Activated naive CD4-positive, alpha-beta T cell treated with anti-CD3 and anti-CD28 coated beads, Interleukin-2, amount 50 U/mL, for 24 hours (primary cell): ENCODE measurements around the gene SGMS1.
A peak's percentile ranks its signal among the peaks of the same experiment; 100 is the strongest.
"Not testable (repeated sequence)": the region's sequence is repeated elsewhere in the genome, so short reads cannot be mapped to it uniquely, and the experiment has no call there.

Experiments
- H3K27ac Mint-ChIP-seq: one replicate; pipeline ENCODE4 v1.8.0; 2021; ENCODE audit warnings: mild to moderate bottlenecking, mixed read lengths
- H3K27me3 Mint-ChIP-seq: one replicate; pipeline ENCODE4 v1.8.0; 2021; ENCODE audit warnings: mixed read lengths
- H3K36me3 Mint-ChIP-seq: one replicate; pipeline ENCODE4 v1.8.0; 2021; ENCODE audit warnings: mixed read lengths
- H3K4me1 Mint-ChIP-seq: one replicate; pipeline ENCODE4 v1.8.0; 2021; ENCODE audit warnings: mixed read lengths
- H3K4me3 Mint-ChIP-seq: one replicate; pipeline ENCODE4 v1.8.0; 2021; ENCODE audit warnings: mild to moderate bottlenecking, mixed read lengths
- H3K9me3 Mint-ChIP-seq: one replicate; pipeline ENCODE4 v1.8.0; 2021; ENCODE audit warnings: mixed read lengths

Gene SGMS1

GRCh38 chr10:50550291-50550839, 73.4 kb downstream of the SGMS1 start:
- Mint-ChIP-seq H3K27ac (peak overlapping the region; percentile 4), H3K36me3 (peaks cover 5% of the 10 kb centered on the region), H3K4me3 (no peak overlapping the region), H3K4me1 (peaks cover 62% of the 10 kb centered on the region), H3K9me3 (peaks cover 5% of the 10 kb centered on the region), H3K27me3 (no peaks in the 10 kb centered on the region)

- H3K36me3 Mint-ChIP-seq, H3K4me3 Mint-ChIP-seq, H3K27me3 Mint-ChIP-seq, H3K9me3 Mint-ChIP-seq: not testable (repeated sequence)
- peaks cover 70% of the 10 kb centered on the region for H3K4me1 Mint-ChIP-seq
- peak overlapping the region; percentile 38 for H3K27ac Mint-ChIP-seq
Measured at GRCh38 chr10:50549186-50549585, 74.6 kb downstream of the SGMS1 start.

GRCh38 chr10:50548481-50548880, 75.3 kb downstream of the SGMS1 start:
- not testable (repeated sequence) for H3K27me3 Mint-ChIP-seq, H3K36me3 Mint-ChIP-seq, H3K9me3 Mint-ChIP-seq, H3K4me3 Mint-ChIP-seq
- peaks cover 67% of the 10 kb centered on the region for H3K4me1 Mint-ChIP-seq
- H3K27ac Mint-ChIP-seq: peak overlapping the region; percentile 2

- not testable (repeated sequence) for H3K4me3 Mint-ChIP-seq, H3K9me3 Mint-ChIP-seq, H3K36me3 Mint-ChIP-seq, H3K27me3 Mint-ChIP-seq, H3K27ac Mint-ChIP-seq
- peaks cover 80% of the 10 kb centered on the region for H3K4me1 Mint-ChIP-seq
Measured at GRCh38 chr10:50546287-50546686, 77.5 kb downstream of the SGMS1 start.

GRCh38 chr10:50545846-50546245, 77.9 kb downstream of the SGMS1 start:
- H3K4me1 Mint-ChIP-seq: peaks cover 81% of the 10 kb centered on the region
- no peak overlapping the region for H3K4me3 Mint-ChIP-seq
- peaks cover 7% of the 10 kb centered on the region for H3K9me3 Mint-ChIP-seq

GRCh38 chr10:50544857-50545429, 78.8 kb downstream of the SGMS1 start:
- peaks cover 11% of the 10 kb centered on the region for H3K36me3 Mint-ChIP-seq
- peak overlapping the region; percentile 3 for H3K4me3 Mint-ChIP-seq
- H3K27me3 Mint-ChIP-seq: no peaks in the 10 kb centered on the region
- peak overlapping the region; percentile 85 for H3K27ac Mint-ChIP-seq
- H3K4me1 Mint-ChIP-seq: peaks cover 83% of the 10 kb centered on the region
- peaks cover 10% of the 10 kb centered on the region for H3K9me3 Mint-ChIP-seq

More at GRCh38 chr10:50545846-50546245, 77.9 kb downstream of the SGMS1 start:
- H3K36me3 Mint-ChIP-seq: peaks cover 9% of the 10 kb centered on the region
- no peak overlapping the region for H3K27ac Mint-ChIP-seq
- H3K27me3 Mint-ChIP-seq: no peaks in the 10 kb centered on the region

GRCh38 chr10:50544095-50544856, 79.5 kb downstream of the SGMS1 start:
- H3K4me1 Mint-ChIP-seq: peaks cover 89% of the 10 kb centered on the region
- no peaks in the 10 kb centered on the region for H3K27me3 Mint-ChIP-seq
- peaks cover 10% of the 10 kb centered on the region for H3K9me3 Mint-ChIP-seq
- H3K36me3 Mint-ChIP-seq: peaks cover 11% of the 10 kb centered on the region
- no peak overlapping the region for H3K4me3 Mint-ChIP-seq
- no peak overlapping the region for H3K27ac Mint-ChIP-seq

GRCh38 chr10:50542871-50543270, 80.9 kb downstream of the SGMS1 start:
- Mint-ChIP-seq H3K4me1 (peaks cover 86% of the 10 kb centered on the region), H3K27ac (peak overlapping the region; percentile 4), H3K9me3 (peaks cover 10% of the 10 kb centered on the region), H3K27me3 (no peaks in the 10 kb centered on the region), H3K4me3 (no peak overlapping the region), H3K36me3 (peaks cover 12% of the 10 kb centered on the region)

GRCh38 chr10:50541921-50542320, 81.8 kb downstream of the SGMS1 start:
- H3K4me1 Mint-ChIP-seq: peaks cover 82% of the 10 kb centered on the region
- peak overlapping the region; percentile 48 for H3K4me3 Mint-ChIP-seq
- H3K36me3 Mint-ChIP-seq: peaks cover 9% of the 10 kb centered on the region
- H3K27ac Mint-ChIP-seq: peak overlapping the region; percentile 82
- no peaks in the 10 kb centered on the region for H3K27me3 Mint-ChIP-seq
- H3K9me3 Mint-ChIP-seq: peaks cover 7% of the 10 kb centered on the region

GRCh38 chr10:50541317-50541716, 82.4 kb downstream of the SGMS1 start:
- H3K4me3 Mint-ChIP-seq: peak overlapping the region; percentile 65
- H3K27ac Mint-ChIP-seq: peak overlapping the region; percentile 94
- H3K36me3 Mint-ChIP-seq: peaks cover 12% of the 10 kb centered on the region
- H3K4me1 Mint-ChIP-seq: peaks cover 87% of the 10 kb centered on the region
- H3K27me3 Mint-ChIP-seq: no peaks in the 10 kb centered on the region
- H3K9me3 Mint-ChIP-seq: peaks cover 5% of the 10 kb centered on the region

GRCh38 chr10:50540826-50541122, 83.0 kb downstream of the SGMS1 start:
- peak overlapping the region; percentile 65 for H3K4me3 Mint-ChIP-seq
- H3K9me3 Mint-ChIP-seq: peaks cover 5% of the 10 kb centered on the region
- H3K4me1 Mint-ChIP-seq: peaks cover 88% of the 10 kb centered on the region
- H3K27ac Mint-ChIP-seq: peak overlapping the region; percentile 94
- no peaks in the 10 kb centered on the region for H3K27me3 Mint-ChIP-seq
- peaks cover 12% of the 10 kb centered on the region for H3K36me3 Mint-ChIP-seq

GRCh38 chr10:50540069-50540825, 83.5 kb downstream of the SGMS1 start:
- peaks cover 87% of the 10 kb centered on the region for H3K4me1 Mint-ChIP-seq
- peak overlapping the region; percentile 94 for H3K27ac Mint-ChIP-seq
- H3K4me3 Mint-ChIP-seq: peak overlapping the region; percentile 65
- no peaks in the 10 kb centered on the region for H3K27me3 Mint-ChIP-seq
- peaks cover 12% of the 10 kb centered on the region for H3K36me3 Mint-ChIP-seq
- peaks cover 5% of the 10 kb centered on the region for H3K9me3 Mint-ChIP-seq

- peak overlapping the region; percentile 24 for H3K4me3 Mint-ChIP-seq
- peaks cover 5% of the 10 kb centered on the region for H3K9me3 Mint-ChIP-seq
- peaks cover 12% of the 10 kb centered on the region for H3K36me3 Mint-ChIP-seq
- peaks cover 75% of the 10 kb centered on the region for H3K4me1 Mint-ChIP-seq
- peak overlapping the region; percentile 73 for H3K27ac Mint-ChIP-seq
- H3K27me3 Mint-ChIP-seq: no peaks in the 10 kb centered on the region
Measured at GRCh38 chr10:50538555-50539398, 85.0 kb downstream of the SGMS1 start.

GRCh38 chr10:50536617-50537240, 87.0 kb downstream of the SGMS1 start:
- Mint-ChIP-seq H3K27ac (peak overlapping the region; percentile 70), H3K4me1 (peaks cover 60% of the 10 kb centered on the region), H3K27me3 (no peaks in the 10 kb centered on the region), H3K36me3 (peaks cover 7% of the 10 kb centered on the region), H3K4me3 (peak overlapping the region; percentile 12), H3K9me3 (peaks cover 5% of the 10 kb centered on the region)
